Neural cell (in vitro differentiated cells): ENCODE measurements around the gene SAMSN1. TPM values are rescaled to one million over a fixed set of nuclear protein-coding genes. Genes with fewer than 3 reads are reported as not detected.

ENCODE experiments used
- H2AFZ ChIP-seq: fragments of 200-600, 300-800 bp; sonication (generic), shearing (Covaris generic); 2 replicates; pipeline ENCODE4 v1.6.0; 2014; ENCODE audit warnings: low read depth, mild to moderate bottlenecking, antibody characterized with exemption, low read length, moderate library complexity
- H3F3A ChIP-seq: fragments of 200-600 bp; shearing (Covaris generic); 2 replicates; pipeline ENCODE4 v1.6.1; 2016; ENCODE audit warnings: mild to moderate bottlenecking, moderate library complexity, mixed read lengths, antibody characterized with exemption, low read length; ENCODE audit not compliant: insufficient read depth, poor library complexity, severe bottlenecking
- H3K27ac ChIP-seq: fragments of 200-600, 300-800 bp; sonication (generic), shearing (Covaris generic); 2 replicates; pipeline ENCODE4 v1.5.1; 2014; ENCODE audit warnings: mild to moderate bottlenecking, low read length, moderate library complexity
- H3K27me3 ChIP-seq: fragments of 300-800, 200-600 bp; sonication (generic), shearing (Covaris generic); 2 replicates; pipeline ENCODE4 v1.6.0; 2014; ENCODE audit warnings: mild to moderate bottlenecking, low read depth, low read length, moderate library complexity; ENCODE audit not compliant: insufficient read depth
- H3K36me3 ChIP-seq: fragments of 300-800, 200-600 bp; sonication (generic), shearing (Covaris generic); 2 replicates; pipeline ENCODE4 v1.5.1; 2014; ENCODE audit warnings: mild to moderate bottlenecking, antibody characterized with exemption, low read length, moderate library complexity; ENCODE audit not compliant: insufficient read depth
- H3K4me2 ChIP-seq: fragments of 300-800, 200-600 bp; sonication (generic), shearing (Covaris generic); 2 replicates; pipeline ENCODE4 v1.6.0; 2014; ENCODE audit warnings: mild to moderate bottlenecking, low read length
- H3K4me3 ChIP-seq: fragments of 300-800, 200-600 bp; sonication (generic), shearing (Covaris generic); 2 replicates; pipeline ENCODE4 v1.5.1; 2014; ENCODE audit warnings: mild to moderate bottlenecking, low read length, moderate library complexity
- H3K79me2 ChIP-seq: fragments of 200-600 bp; shearing (Covaris generic); replicated peaks from 2 replicates; pipeline ENCODE4 v1.6.0; 2014; ENCODE audit warnings: mild to moderate bottlenecking, low read length, moderate library complexity; ENCODE audit not compliant: insufficient read depth
- H3K9ac ChIP-seq: fragments of 300-800, 200-600 bp; sonication (generic), shearing (Covaris generic); 2 replicates; pipeline ENCODE4 v1.6.1; 2016; ENCODE audit warnings: mild to moderate bottlenecking, low read length, mixed read lengths
- H3K9me2 ChIP-seq: fragments of 200-600 bp; shearing (Covaris generic); 2 replicates; pipeline ENCODE4 v1.6.1; 2016; ENCODE audit warnings: mild to moderate bottlenecking, low read length, mixed read lengths; ENCODE audit not compliant: insufficient read depth
- H3K9me3 ChIP-seq: fragments of 200-600, 300-800 bp; sonication (generic), shearing (Covaris generic); 2 replicates; pipeline ENCODE4 v1.6.1; 2016; ENCODE audit warnings: mild to moderate bottlenecking, mixed run types, low read length, moderate library complexity, mixed read lengths
- H4K20me1 ChIP-seq: fragments of 200-600 bp; shearing (Covaris generic); 2 replicates; pipeline ENCODE4 v1.6.1; 2016; ENCODE audit warnings: mild to moderate bottlenecking, mixed run types; ENCODE audit not compliant: insufficient read depth
- EP300 ChIP-seq: fragments of 450-650 bp; conservative IDR thresholded peaks from 2 replicates; pipeline ENCODE4 v1.6.1; 2014; ENCODE audit warnings: antibody characterized with exemption, mild to moderate bottlenecking, moderate library complexity; ENCODE audit not compliant: poor library complexity, severe bottlenecking
- EZH2 ChIP-seq: fragments of 200-600, 300-800 bp; shearing (Covaris generic), sonication (generic); IDR thresholded peaks from 2 replicates; pipeline ENCODE4 v1.6.1; 2014; ENCODE audit warnings: antibody characterized with exemption, low read length, borderline replicate concordance, mild to moderate bottlenecking; ENCODE audit not compliant: insufficient read depth, poor library complexity, severe bottlenecking
- MXI1 ChIP-seq: fragments of 450-650 bp; conservative IDR thresholded peaks from 2 replicates; pipeline ENCODE4 v1.6.1; 2014; ENCODE audit warnings: antibody characterized with exemption, mild to moderate bottlenecking; ENCODE audit not compliant: poor library complexity, severe bottlenecking
- POLR2AphosphoS5 ChIP-seq: IDR thresholded peaks from 2 replicates; pipeline ENCODE4 v1.6.1; 2012
- RAD21 ChIP-seq: fragments of 450-650 bp; conservative IDR thresholded peaks from 2 replicates; pipeline ENCODE4 v1.6.1; 2014; ENCODE audit warnings: antibody characterized with exemption, mild to moderate bottlenecking, moderate library complexity
- SMC3 ChIP-seq: fragments of 450-650 bp; conservative IDR thresholded peaks from 2 replicates; pipeline ENCODE4 v1.6.1; 2014; ENCODE audit warnings: antibody characterized with exemption, mild to moderate bottlenecking, moderate library complexity; ENCODE audit not compliant: poor library complexity
- TAF1 ChIP-seq: IDR thresholded peaks from 2 replicates; pipeline ENCODE4 v1.6.1; 2012; ENCODE audit warnings: low read depth
- polyA plus RNA-seq: library from polyadenylated mRNA; depleted of rRNA; stranded (reverse); fragments of >200 nt; gene quantifications from 2 replicates; pipeline ENCODE4 v1.2.3, GENCODE V29; 2014
- TF ChIP-seq, protein P1 (sequence below): IDR thresholded peaks from 2 replicates; pipeline ENCODE4 v1.6.1; 2012; ENCODE audit warnings: borderline replicate concordance
- TF ChIP-seq, protein P2 (sequence below): fragments of 450-650 bp; IDR thresholded peaks from 2 replicates; pipeline ENCODE4 v1.5.1; 2014; ENCODE audit warnings: antibody characterized with exemption, mild to moderate bottlenecking, moderate library complexity; ENCODE audit not compliant: poor library complexity, severe bottlenecking

SAMSN1 gene
- polyA plus RNA-seq, 1 donor from 2014 or later = 18.2 TPM

- Histone ChIP-seq H4K20me1 (no peaks in the 10 kb centered on the region), H3K9me2 (no peaks in the 10 kb centered on the region), H3K9me3 (no peaks in the 10 kb centered on the region), H3K4me3 (no peak overlapping the region), H3F3A (no peaks in the 10 kb centered on the region), H3K27me3 (no peaks in the 10 kb centered on the region), H2AFZ (no peak overlapping the region), H3K4me2 (no peak overlapping the region), H3K9ac (no peak overlapping the region), H3K79me2 (no peaks in the 10 kb centered on the region), H3K36me3 (no peaks in the 10 kb centered on the region), H3K27ac (no peak overlapping the region)
- TF ChIP-seq RAD21 (no peak), SMC3 (no peak), EZH2 (no peak), MXI1 (no peak), EP300 (no peak), TAF1 (no peak), POLR2AphosphoS5 (no peak)
- TF ChIP-seq, protein P1, sequence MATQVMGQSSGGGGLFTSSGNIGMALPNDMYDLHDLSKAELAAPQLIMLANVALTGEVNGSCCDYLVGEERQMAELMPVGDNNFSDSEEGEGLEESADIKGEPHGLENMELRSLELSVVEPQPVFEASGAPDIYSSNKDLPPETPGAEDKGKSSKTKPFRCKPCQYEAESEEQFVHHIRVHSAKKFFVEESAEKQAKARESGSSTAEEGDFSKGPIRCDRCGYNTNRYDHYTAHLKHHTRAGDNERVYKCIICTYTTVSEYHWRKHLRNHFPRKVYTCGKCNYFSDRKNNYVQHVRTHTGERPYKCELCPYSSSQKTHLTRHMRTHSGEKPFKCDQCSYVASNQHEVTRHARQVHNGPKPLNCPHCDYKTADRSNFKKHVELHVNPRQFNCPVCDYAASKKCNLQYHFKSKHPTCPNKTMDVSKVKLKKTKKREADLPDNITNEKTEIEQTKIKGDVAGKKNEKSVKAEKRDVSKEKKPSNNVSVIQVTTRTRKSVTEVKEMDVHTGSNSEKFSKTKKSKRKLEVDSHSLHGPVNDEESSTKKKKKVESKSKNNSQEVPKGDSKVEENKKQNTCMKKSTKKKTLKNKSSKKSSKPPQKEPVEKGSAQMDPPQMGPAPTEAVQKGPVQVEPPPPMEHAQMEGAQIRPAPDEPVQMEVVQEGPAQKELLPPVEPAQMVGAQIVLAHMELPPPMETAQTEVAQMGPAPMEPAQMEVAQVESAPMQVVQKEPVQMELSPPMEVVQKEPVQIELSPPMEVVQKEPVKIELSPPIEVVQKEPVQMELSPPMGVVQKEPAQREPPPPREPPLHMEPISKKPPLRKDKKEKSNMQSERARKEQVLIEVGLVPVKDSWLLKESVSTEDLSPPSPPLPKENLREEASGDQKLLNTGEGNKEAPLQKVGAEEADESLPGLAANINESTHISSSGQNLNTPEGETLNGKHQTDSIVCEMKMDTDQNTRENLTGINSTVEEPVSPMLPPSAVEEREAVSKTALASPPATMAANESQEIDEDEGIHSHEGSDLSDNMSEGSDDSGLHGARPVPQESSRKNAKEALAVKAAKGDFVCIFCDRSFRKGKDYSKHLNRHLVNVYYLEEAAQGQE = no peak
- TF ChIP-seq, protein P2, sequence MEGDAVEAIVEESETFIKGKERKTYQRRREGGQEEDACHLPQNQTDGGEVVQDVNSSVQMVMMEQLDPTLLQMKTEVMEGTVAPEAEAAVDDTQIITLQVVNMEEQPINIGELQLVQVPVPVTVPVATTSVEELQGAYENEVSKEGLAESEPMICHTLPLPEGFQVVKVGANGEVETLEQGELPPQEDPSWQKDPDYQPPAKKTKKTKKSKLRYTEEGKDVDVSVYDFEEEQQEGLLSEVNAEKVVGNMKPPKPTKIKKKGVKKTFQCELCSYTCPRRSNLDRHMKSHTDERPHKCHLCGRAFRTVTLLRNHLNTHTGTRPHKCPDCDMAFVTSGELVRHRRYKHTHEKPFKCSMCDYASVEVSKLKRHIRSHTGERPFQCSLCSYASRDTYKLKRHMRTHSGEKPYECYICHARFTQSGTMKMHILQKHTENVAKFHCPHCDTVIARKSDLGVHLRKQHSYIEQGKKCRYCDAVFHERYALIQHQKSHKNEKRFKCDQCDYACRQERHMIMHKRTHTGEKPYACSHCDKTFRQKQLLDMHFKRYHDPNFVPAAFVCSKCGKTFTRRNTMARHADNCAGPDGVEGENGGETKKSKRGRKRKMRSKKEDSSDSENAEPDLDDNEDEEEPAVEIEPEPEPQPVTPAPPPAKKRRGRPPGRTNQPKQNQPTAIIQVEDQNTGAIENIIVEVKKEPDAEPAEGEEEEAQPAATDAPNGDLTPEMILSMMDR = no peak
Measured at GRCh38 chr21:14562959-14563358, 16.8 kb upstream of the SAMSN1 start.

DNA sequence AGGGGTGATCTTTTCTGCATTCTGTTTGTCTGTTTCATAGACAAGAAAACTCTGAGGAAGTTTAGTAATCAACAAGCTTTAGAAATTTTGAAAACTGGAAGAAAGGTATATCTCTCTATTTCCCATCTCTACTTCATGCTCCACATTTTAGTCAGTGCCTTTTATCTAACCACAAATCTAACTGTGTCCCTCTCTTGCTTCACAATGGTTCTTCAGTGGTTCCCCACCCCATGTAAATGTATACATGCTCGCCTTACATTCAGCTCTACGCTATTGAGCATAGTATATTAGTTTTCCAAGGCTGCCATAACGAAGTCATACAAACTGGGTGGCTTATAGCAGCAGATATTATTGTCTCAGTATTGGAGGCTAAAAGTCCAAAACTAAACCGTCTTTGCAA, 14.4 kb upstream of the SAMSN1 start:
- H3K79me2 ChIP-seq = no peaks in the 10 kb centered on the region
- TF ChIP-seq TAF1 = no peak
- TF ChIP-seq RAD21 = no peak
- TF ChIP-seq, protein P2 = no peak
- TF ChIP-seq, protein P1 = no peak
- no peak for TF ChIP-seq SMC3
- TF ChIP-seq MXI1 = no peak
- TF ChIP-seq EZH2 = no peak
- no peak for TF ChIP-seq POLR2AphosphoS5
- no peak for TF ChIP-seq EP300

More for the DNA sequence above, 14.4 kb upstream of the SAMSN1 start:
- H3K4me3 ChIP-seq = no peak overlapping the region
- no peaks in the 10 kb centered on the region for H3K36me3 ChIP-seq
- no peaks in the 10 kb centered on the region for H3K27me3 ChIP-seq
- H3K9me3 ChIP-seq = no peaks in the 10 kb centered on the region
- H3K9me2 ChIP-seq = no peaks in the 10 kb centered on the region
- H3K9ac ChIP-seq = no peak overlapping the region
- no peak overlapping the region for H3K4me2 ChIP-seq
- no peaks in the 10 kb centered on the region for H4K20me1 ChIP-seq
- no peak overlapping the region for H2AFZ ChIP-seq
- no peaks in the 10 kb centered on the region for H3F3A ChIP-seq
- H3K27ac ChIP-seq = no peak overlapping the region
